Measurements from ENCODE around the gene MPO. TPM values are rescaled to one million over a fixed set of nuclear protein-coding genes. Genes with fewer than 3 reads are reported as not detected.

MPO gene
- total RNA-seq, 1 experiment from 2014 or later, result not detected

- peak; percentile 98 for TF ChIP-seq ZNF138 (CRISPR knock-in tag; conservative IDR thresholded peaks at IDR 0.05)
- TF ChIP-seq TP53 (CRISPR knock-in tag; IDR thresholded peaks at IDR 0.05), result peak; percentile 99
- no peak for TF ChIP-seq ERG (CRISPR knock-in tag; IDR thresholded peaks at IDR 0.05)
- no peak for TF ChIP-seq HMGA2 (CRISPR knock-in tag; IDR thresholded peaks at IDR 0.05)
- TF ChIP-seq SMAD4 (CRISPR knock-in tag; IDR thresholded peaks at IDR 0.05), result peak; percentile 92
- TF ChIP-seq TCF7 (CRISPR knock-in tag; IDR thresholded peaks at IDR 0.05; ENCODE audit: low read depth), result no peak
- peak; percentile 82 for TF ChIP-seq ZNF263 (CRISPR knock-in tag; IDR thresholded peaks at IDR 0.05; ENCODE audit: low read depth)
- peak; percentile 98 for TF ChIP-seq ARID4B (CRISPR knock-in tag; IDR thresholded peaks at IDR 0.05; ENCODE audit: borderline replicate concordance)
- TF ChIP-seq OVOL2 (CRISPR knock-in tag; IDR thresholded peaks at IDR 0.05; ENCODE audit: borderline replicate concordance), result no peak
- TF ChIP-seq IRF2 (CRISPR knock-in tag; IDR thresholded peaks at IDR 0.05; ENCODE audit: borderline replicate concordance, low read depth), result peak; percentile 59; the same call in 1 of the 2 replicates
- TF ChIP-seq GRHL2 (CRISPR knock-in tag; IDR thresholded peaks at IDR 0.05; ENCODE audit: insufficient replicate concordance, severe bottlenecking), result no peak
- TF ChIP-seq ZNF512 (CRISPR knock-in tag; IDR thresholded peaks at IDR 0.05; ENCODE audit: borderline replicate concordance), result 0 out of 2 replicates have a peak, but pooled peaks have one; percentile 53
- peak; percentile 100 for TF ChIP-seq MAX (CRISPR knock-in tag; IDR thresholded peaks at IDR 0.05)
- 0 out of 2 replicates have a peak, but pooled peaks have one; percentile 68 for TF ChIP-seq CBFB (CRISPR knock-in tag; IDR thresholded peaks at IDR 0.05; ENCODE audit: low read depth)
- TF ChIP-seq ETV6 (CRISPR knock-in tag; IDR thresholded peaks at IDR 0.05), result peak; percentile 99
- no peak for TF ChIP-seq NFATC4 (CRISPR knock-in tag; IDR thresholded peaks at IDR 0.05)
- TF ChIP-seq KAT7 (CRISPR knock-in tag; IDR thresholded peaks at IDR 0.05; ENCODE audit: borderline replicate concordance), result no peak
- peak; percentile 98 for TF ChIP-seq CTCF (IDR thresholded peaks at IDR 0.05)
- TF ChIP-seq ZNF425 (CRISPR knock-in tag; conservative IDR thresholded peaks at IDR 0.05), result no peak
- peak; percentile 96 for TF ChIP-seq ELF4 (CRISPR knock-in tag; IDR thresholded peaks at IDR 0.05; ENCODE audit: low read depth)
- no peak for TF ChIP-seq ZNF416 (CRISPR knock-in tag; IDR thresholded peaks at IDR 0.05)
- peak; percentile 99 for TF ChIP-seq FOXP1 (CRISPR knock-in tag; IDR thresholded peaks at IDR 0.05; ENCODE audit: borderline replicate concordance)
- peak; percentile 99 for TF ChIP-seq SMAD3 (CRISPR knock-in tag; IDR thresholded peaks at IDR 0.05; ENCODE audit: borderline replicate concordance)
- peak; percentile 57 for TF ChIP-seq NFYB (CRISPR knock-in tag; conservative IDR thresholded peaks at IDR 0.05; ENCODE audit: low read depth)
- peak; percentile 86; the same call in 1 of the 2 replicates for TF ChIP-seq ATF3 (CRISPR knock-in tag; conservative IDR thresholded peaks at IDR 0.05)
These were observed 31.2 kb downstream of the MPO start (continued) for GRCh38 chr17:58249270-58250133.
